Activated naive CD8-positive, alpha-beta T cell treated with anti-CD3 and anti-CD28 coated beads, Interleukin-2, amount 50 U/mL, for 16 hours (primary cell): ENCODE data around the gene PIK3R4.

Experiments used
- DNase-seq: peaks from one replicate; pipeline ENCODE4 v3.0.0-alpha.2; 2020; ENCODE audit warnings: low read depth, low spot score

Gene PIK3R4

DNA sequence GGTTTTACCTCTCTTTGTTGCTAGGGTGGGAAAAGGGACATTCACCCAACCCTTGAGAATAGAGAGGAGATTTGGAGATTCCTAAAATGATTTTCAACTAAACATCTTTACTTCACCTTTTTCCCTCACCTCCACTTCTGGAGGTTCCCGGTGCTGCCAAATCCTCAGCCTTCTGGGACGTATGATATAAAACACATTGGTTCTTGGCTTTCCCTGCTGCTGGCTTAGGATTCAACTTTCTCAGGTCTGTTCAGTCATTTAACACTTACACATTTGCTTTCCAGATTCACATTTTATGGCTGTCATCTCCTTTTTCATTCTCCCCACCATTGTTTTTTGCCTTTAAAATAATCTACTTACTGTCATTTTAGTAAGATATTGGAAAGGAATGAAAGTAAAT lies 106.6 kb downstream of the PIK3R4 start:
- DNase-seq: no peak

DNA sequence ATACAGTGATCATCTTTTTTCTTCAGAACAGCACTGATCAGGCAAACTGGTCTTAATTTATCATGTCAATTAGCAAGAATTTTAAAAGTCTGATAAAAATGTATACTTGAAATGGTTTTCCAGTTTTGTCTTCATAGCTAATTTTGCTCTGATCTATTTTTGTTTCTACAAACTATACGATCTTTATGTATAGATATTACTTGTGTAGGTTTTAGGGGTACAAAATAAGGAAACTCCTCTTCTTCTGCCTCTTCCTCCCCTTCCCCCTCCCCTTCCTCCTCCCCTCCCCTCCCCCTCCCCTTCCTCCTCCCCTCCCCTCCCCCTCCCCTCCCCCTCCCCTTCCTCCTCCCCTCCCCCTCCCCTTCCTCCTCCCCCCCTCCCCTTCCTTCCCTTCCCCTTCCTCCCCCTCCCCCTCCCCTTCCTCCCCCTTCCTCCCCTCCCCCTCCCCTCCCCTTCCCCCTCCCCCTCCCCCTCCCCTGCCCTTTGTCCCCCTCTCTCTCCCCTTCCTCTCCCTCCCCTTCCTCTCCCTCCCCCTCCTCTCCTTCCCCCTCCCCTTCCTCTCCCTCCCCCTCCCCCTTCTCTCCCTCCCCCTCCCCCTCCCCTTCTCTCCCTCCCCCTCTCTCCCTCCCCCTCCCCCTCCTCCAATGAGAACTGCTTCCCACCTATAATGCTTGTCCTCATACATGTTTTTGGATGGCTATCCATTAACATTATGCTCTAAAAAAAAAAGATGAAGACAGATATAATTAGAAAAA lies 110.0 kb downstream of the PIK3R4 start:
- no peak for DNase-seq

DNA sequence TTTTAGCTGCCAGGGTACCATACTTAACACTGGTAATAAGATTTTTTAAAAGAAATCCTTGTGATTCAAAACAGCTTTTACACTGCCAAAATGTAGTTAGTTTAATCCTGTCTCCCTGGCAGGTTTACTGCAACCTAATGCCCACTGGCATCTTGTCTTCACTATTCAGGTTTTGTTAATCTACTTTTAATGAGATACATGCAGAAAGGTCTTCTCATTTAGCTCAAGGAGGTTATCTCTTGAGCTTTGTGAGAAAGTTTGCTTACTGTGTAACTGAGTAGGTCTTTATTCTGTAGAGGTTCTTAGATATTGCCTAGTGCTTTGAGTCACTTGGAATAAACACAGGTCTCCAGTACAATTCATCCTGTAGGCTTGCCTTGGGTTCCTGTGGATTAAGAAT lies 110.7 kb downstream of the PIK3R4 start:
- DNase-seq: no peak

DNA sequence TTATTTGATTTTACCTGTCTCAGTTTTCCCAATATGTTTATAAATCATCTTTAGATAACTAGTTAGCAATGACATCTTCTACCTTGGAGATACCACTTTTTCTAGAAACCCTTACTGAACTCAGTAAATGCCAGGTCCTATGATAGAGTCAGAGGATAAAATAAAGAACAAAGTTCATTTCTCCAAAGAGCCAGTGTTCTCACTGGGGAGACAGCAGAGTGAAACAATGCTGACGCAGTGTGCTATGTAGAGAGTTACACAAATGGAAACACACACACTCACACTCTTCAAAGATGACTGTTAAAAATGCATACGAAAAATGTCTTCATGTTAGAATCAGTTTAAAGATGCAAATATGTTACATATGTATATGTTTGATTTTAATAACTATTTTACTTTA lies 111.3 kb downstream of the PIK3R4 start:
- no peak for DNase-seq
